Bronchial epithelial cell (primary cell): ENCODE measurements around the gene TMPRSS4. TPM values are rescaled to one million over a fixed set of nuclear protein-coding genes. Genes with fewer than 3 reads are reported as not detected.

Source experiments
- DNase-seq: peaks from one replicate; pipeline ENCODE4 v3.0.0-alpha.2; 2010; ENCODE audit warnings: low read depth
- FAIRE-seq: peaks from 2 replicates; lab custom pipeline; 2011; peaks lifted over from hg19 to GRCh38; lab: Jason Lieb, UNC
- H3K27me3 ChIP-seq: 2 replicates; pipeline ENCODE4 v1.5.1; 2011; ENCODE audit warnings: low read length; ENCODE audit not compliant: control insufficient read depth, insufficient read depth
- H3K36me3 ChIP-seq: 2 replicates; pipeline ENCODE4 v1.5.1; 2011; ENCODE audit warnings: low read length; ENCODE audit not compliant: control insufficient read depth, insufficient read depth
- H3K4me3 ChIP-seq: 2 replicates; pipeline ENCODE4 v1.5.1; 2011; ENCODE audit warnings: mild to moderate bottlenecking, low read depth, low read length, control low read depth
- CTCF ChIP-seq: IDR thresholded peaks from 2 replicates; pipeline ENCODE4 v1.5.1; 2011; ENCODE audit warnings: mild to moderate bottlenecking, moderate library complexity, low read length, control low read depth, inconsistent platforms; ENCODE audit not compliant: insufficient read depth, severe bottlenecking
- total RNA-seq: library from RNA; depleted of rRNA; stranded (reverse); fragments of >200 nt; gene quantifications from 2 replicates; pipeline ENCODE4 v1.2.1, GENCODE V29; 2014

The TMPRSS4 gene
- total RNA-seq, 1 donor from 2014 or later: 42.4 TPM

- FAIRE-seq (peak; percentile 7), DNase-seq (peak; percentile 90)
- no peak overlapping the region for H3K4me3 ChIP-seq
- TF ChIP-seq CTCF: no peak
- H3K36me3 ChIP-seq: no peaks in the 10 kb centered on the region
- H3K27me3 ChIP-seq: no peaks in the 10 kb centered on the region
Measured at GRCh38 chr11:118092907-118093571, 16.2 kb downstream of the TMPRSS4 start.

GRCh38 chr11:118095493-118095892 is 18.6 kb downstream of the TMPRSS4 start:
- H3K4me3 ChIP-seq: no peak overlapping the region
- no peak for TF ChIP-seq CTCF
- FAIRE-seq (no peak), DNase-seq (no peak)
- peaks cover 2% of the 10 kb centered on the region for H3K36me3 ChIP-seq
- no peaks in the 10 kb centered on the region for H3K27me3 ChIP-seq

- no peaks in the 10 kb centered on the region for H3K27me3 ChIP-seq
- no peak for TF ChIP-seq CTCF
- FAIRE-seq: no peak
- no peak for DNase-seq
- no peak overlapping the region for H3K4me3 ChIP-seq
- H3K36me3 ChIP-seq: peaks cover 3% of the 10 kb centered on the region
Measured at GRCh38 chr11:118095967-118096367, 19.1 kb downstream of the TMPRSS4 start.

- no peaks in the 10 kb centered on the region for H3K27me3 ChIP-seq
- no peak for FAIRE-seq
- peaks cover 7% of the 10 kb centered on the region for H3K36me3 ChIP-seq
- no peak overlapping the region for H3K4me3 ChIP-seq
- no peak for TF ChIP-seq CTCF
- DNase-seq: no peak
Measured at GRCh38 chr11:118098996-118099837, 22.3 kb downstream of the TMPRSS4 start.

GRCh38 chr11:118099838-118100556 is 23.1 kb downstream of the TMPRSS4 start:
- TF ChIP-seq CTCF: no peak
- no peak for DNase-seq
- Histone ChIP-seq H3K27me3 (no peaks in the 10 kb centered on the region), H3K4me3 (no peak overlapping the region), H3K36me3 (peaks cover 7% of the 10 kb centered on the region)
- no peak for FAIRE-seq
